PC-3 (cell line): ENCODE data around the gene AGBL1.

Source experiments
- EZH2 ChIP-seq: fragments of 300-600 bp; sonication (generic); IDR thresholded peaks from one replicate; pipeline ENCODE4 v1.6.1; 2017; ENCODE audit warnings: antibody characterized with exemption, mild to moderate bottlenecking, low read length; ENCODE audit not compliant: unreplicated experiment
- EZH2phosphoT487 ChIP-seq: fragments of 300-600 bp; sonication (generic); IDR thresholded peaks from 2 replicates; pipeline ENCODE4 v1.6.1; 2018; ENCODE audit warnings: mild to moderate bottlenecking, antibody characterized with exemption, low read length, borderline replicate concordance
- TF ChIP-seq, protein P1 (sequence below): fragments of 300-600 bp; sonication (generic); conservative IDR thresholded peaks from 2 replicates; pipeline ENCODE4 v1.5.1; 2017; ENCODE audit warnings: antibody characterized with exemption, low read depth, mild to moderate bottlenecking, low read length

DNA sequence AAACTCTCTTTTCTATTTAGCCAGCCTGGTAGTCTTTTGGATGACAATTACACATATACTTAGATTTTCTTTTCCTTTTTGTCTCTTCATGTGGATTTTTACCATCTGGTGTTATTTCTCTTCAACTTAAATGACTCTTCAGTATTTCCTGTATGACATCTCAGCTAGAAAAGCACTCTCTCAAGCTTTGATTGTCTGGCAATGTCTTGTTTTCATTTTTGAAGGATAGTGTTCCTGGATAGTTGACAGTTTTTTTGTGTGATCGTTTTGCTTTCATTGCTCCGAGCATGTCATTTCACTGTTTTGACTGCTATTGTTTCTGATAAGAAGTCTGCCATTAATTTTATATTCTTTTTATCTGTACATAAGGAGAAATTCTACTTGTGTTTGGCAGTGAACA, 766.4 kb downstream of the AGBL1 start:
- TF ChIP-seq, protein P1, sequence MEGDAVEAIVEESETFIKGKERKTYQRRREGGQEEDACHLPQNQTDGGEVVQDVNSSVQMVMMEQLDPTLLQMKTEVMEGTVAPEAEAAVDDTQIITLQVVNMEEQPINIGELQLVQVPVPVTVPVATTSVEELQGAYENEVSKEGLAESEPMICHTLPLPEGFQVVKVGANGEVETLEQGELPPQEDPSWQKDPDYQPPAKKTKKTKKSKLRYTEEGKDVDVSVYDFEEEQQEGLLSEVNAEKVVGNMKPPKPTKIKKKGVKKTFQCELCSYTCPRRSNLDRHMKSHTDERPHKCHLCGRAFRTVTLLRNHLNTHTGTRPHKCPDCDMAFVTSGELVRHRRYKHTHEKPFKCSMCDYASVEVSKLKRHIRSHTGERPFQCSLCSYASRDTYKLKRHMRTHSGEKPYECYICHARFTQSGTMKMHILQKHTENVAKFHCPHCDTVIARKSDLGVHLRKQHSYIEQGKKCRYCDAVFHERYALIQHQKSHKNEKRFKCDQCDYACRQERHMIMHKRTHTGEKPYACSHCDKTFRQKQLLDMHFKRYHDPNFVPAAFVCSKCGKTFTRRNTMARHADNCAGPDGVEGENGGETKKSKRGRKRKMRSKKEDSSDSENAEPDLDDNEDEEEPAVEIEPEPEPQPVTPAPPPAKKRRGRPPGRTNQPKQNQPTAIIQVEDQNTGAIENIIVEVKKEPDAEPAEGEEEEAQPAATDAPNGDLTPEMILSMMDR, result no peak
- TF ChIP-seq EZH2, result no peak
- no peak for TF ChIP-seq EZH2phosphoT487
